ENCODE measurements around the gene TEX22. TPM values are rescaled to one million over a fixed set of nuclear protein-coding genes. Genes with fewer than 3 reads are reported as not detected.

TEX22 gene
- total RNA-seq, 1 experiment from 2014 or later = 0.29 TPM

- POLR2A ChIA-PET (ENCODE audit: unreplicated experiment) = no interaction called here
- CTCF ChIA-PET = no interaction called here
These were observed 51.2 kb downstream of the TEX22 start for GRCh38 chr14:105449276-105450122.

DNA sequence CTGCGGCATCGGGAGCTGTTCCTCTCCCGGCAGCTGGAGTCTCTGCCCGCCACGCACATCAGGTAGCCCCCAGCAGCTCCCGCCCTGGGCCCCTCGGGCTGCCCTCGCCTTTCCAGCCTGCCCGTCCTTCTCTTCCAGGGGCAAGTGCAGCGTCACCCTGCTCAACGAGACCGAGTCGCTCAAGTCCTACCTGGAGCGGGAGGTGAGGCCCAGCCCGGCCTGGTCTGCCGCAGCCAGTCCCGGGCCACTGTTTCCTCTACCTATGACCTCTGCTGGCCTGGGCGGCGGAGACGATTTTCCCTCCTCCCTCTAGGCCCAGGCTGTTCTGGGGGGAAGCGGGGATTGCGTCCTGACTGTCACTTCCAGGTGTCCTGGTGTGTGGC lies 51.8 kb downstream of the TEX22 start:
- TF ChIP-seq CTCF (conservative IDR thresholded peaks at IDR 0.05; ENCODE audit: low read depth, low read length) = no peak
- TF ChIP-seq EZH2 (IDR thresholded peaks at IDR 0.05; ENCODE audit: low read length, unreplicated experiment) = no peak
- no peak for TF ChIP-seq EZH2phosphoT487 (IDR thresholded peaks at IDR 0.05; ENCODE audit: borderline replicate concordance, low read length)
- POLR2A ChIA-PET (ENCODE audit: unreplicated experiment) = no interaction called here
- H3K36me3 ChIP-seq (ENCODE audit: low read depth, low read length) = no peaks in the 10 kb centered on the region; the same call in 1 of the 2 replicates
- H3K9me3 ChIP-seq (ENCODE audit: low read length) = no peaks in the 10 kb centered on the region
- no peaks in the 10 kb centered on the region for H3K27me3 ChIP-seq (ENCODE audit: low read length)
- H3K4me2 ChIP-seq (ENCODE audit: low read length) = no peak overlapping the region
- no peaks in the 10 kb centered on the region for H3K9me2 ChIP-seq (replicated peaks; ENCODE audit: low read length)
- H3K79me2 ChIP-seq (ENCODE audit: low read length) = no peaks in the 10 kb centered on the region
- DNase-seq (no peak), ATAC-seq (no peak)
- intact Hi-C loops (cut with micrococcal nuclease) = no loop called here
- no peak overlapping the region for H3K9ac ChIP-seq (ENCODE audit: low read length)
- no peak overlapping the region for H2AFZ ChIP-seq (ENCODE audit: low read length)
- H3K4me3 ChIP-seq (ENCODE audit: low read length) = no peak overlapping the region
- no peak overlapping the region for H3K27ac ChIP-seq (ENCODE audit: low read length)
- H3F3A ChIP-seq (ENCODE audit: low read length, unreplicated experiment) = no peaks in the 10 kb centered on the region
- H4K20me1 ChIP-seq (ENCODE audit: low read length) = no peaks in the 10 kb centered on the region
- CTCF ChIA-PET = no interaction called here
- no TSS peak for BruUV-seq (replicated peaks)
- no peaks in the 10 kb centered on the region for H3K4me1 ChIP-seq (ENCODE audit: insufficient read depth, low read length)

More at GRCh38 chr14:105449276-105450122, 51.2 kb downstream of the TEX22 start:
- Histone ChIP-seq H3K4me3 (ENCODE audit: low read length) (no peak overlapping the region), H4K20me1 (ENCODE audit: low read length) (no peaks in the 10 kb centered on the region), H3K36me3 (ENCODE audit: low read depth, low read length) (no peaks in the 10 kb centered on the region; the same call in 1 of the 2 replicates), H3K9me2 (replicated peaks; ENCODE audit: low read length) (no peaks in the 10 kb centered on the region), H3F3A (ENCODE audit: low read length, unreplicated experiment) (no peaks in the 10 kb centered on the region), H3K4me2 (ENCODE audit: low read length) (no peak overlapping the region), H3K27ac (ENCODE audit: low read length) (no peak overlapping the region), H3K27me3 (ENCODE audit: low read length) (no peaks in the 10 kb centered on the region), H2AFZ (ENCODE audit: low read length) (no peak overlapping the region), H3K9me3 (ENCODE audit: low read length) (no peaks in the 10 kb centered on the region), H3K9ac (ENCODE audit: low read length) (no peak overlapping the region), H3K4me1 (ENCODE audit: insufficient read depth, low read length) (no peaks in the 10 kb centered on the region), H3K79me2 (ENCODE audit: low read length) (no peaks in the 10 kb centered on the region)
- no peak for ATAC-seq
- no peak for TF ChIP-seq EZH2 (IDR thresholded peaks at IDR 0.05; ENCODE audit: low read length, unreplicated experiment)
- TF ChIP-seq CTCF (conservative IDR thresholded peaks at IDR 0.05; ENCODE audit: low read depth, low read length) = no peak
- TF ChIP-seq EZH2phosphoT487 (IDR thresholded peaks at IDR 0.05; ENCODE audit: borderline replicate concordance, low read length) = no peak
- BruUV-seq (replicated peaks) = no TSS peak
- intact Hi-C loops (cut with micrococcal nuclease) = loop anchor here (2.0 kb wide), 1 partner anchor 41 kb away; the partner anchor contains the start of gene TEDC1
- DNase-seq = no peak
